Anterior cingulate cortex (tissue), 58 donors: Measurements from ENCODE around the gene RNF151.
"Not testable (repeated sequence)": the region's sequence is repeated elsewhere in the genome, so short reads cannot be mapped to it uniquely, and the experiment has no call there.

Experiments
- DNase-seq, 58 donors: peaks; one replicate each; lab custom pipeline; 2025; lab: John Stamatoyannopoulos, UW

The RNF151 gene

GRCh38 chr16:1938316-1938715 lies 28.3 kb upstream of the RNF151 start:
- DNase-seq, result no peak

GRCh38 chr16:1938910-1939309 lies 27.7 kb upstream of the RNF151 start:
- no peak for DNase-seq

GRCh38 chr16:1939833-1940232 lies 26.8 kb upstream of the RNF151 start:
- DNase-seq, result not testable (repeated sequence)

GRCh38 chr16:1940273-1941161 lies 26.1 kb upstream of the RNF151 start:
- no peak for DNase-seq

GRCh38 chr16:1941162-1942046 lies 25.3 kb upstream of the RNF151 start:
- DNase-seq, result no peak

- DNase-seq, result peak in 1 of 58 donors; percentile 9
Measured at GRCh38 chr16:1942047-1942809, 24.4 kb upstream of the RNF151 start.

GRCh38 chr16:1942810-1943726 lies 23.6 kb upstream of the RNF151 start, which contains the start of gene MSRB1:
TSS of gene MSRB1 (minus strand) at chr16:1943199. CDS start at chr16:1943156, 43 bp downstream.
- peak; percentile 60 to 100 (median 98) for DNase-seq

- no peak for DNase-seq
Measured at GRCh38 chr16:1944612-1945199, 21.9 kb upstream of the RNF151 start.

- no peak for DNase-seq
Measured at GRCh38 chr16:1945559-1946391, 20.9 kb upstream of the RNF151 start.

- no peak for DNase-seq
Measured at GRCh38 chr16:1946495-1947368, 19.9 kb upstream of the RNF151 start.

GRCh38 chr16:1947369-1947670 lies 19.3 kb upstream of the RNF151 start:
- DNase-seq, result no peak

GRCh38 chr16:1949507-1949906 lies 17.1 kb upstream of the RNF151 start:
- no peak for DNase-seq

- DNase-seq, result no peak
Measured at GRCh38 chr16:1950047-1950446, 16.6 kb upstream of the RNF151 start.

- DNase-seq, result no peak
Measured at GRCh38 chr16:1950559-1950958, 16.1 kb upstream of the RNF151 start.

GRCh38 chr16:1953734-1954133 lies 12.9 kb upstream of the RNF151 start:
- no peak for DNase-seq

- not testable (repeated sequence) for DNase-seq
Measured at GRCh38 chr16:1957434-1958142, 9.1 kb upstream of the RNF151 start.

GRCh38 chr16:1958143-1958491 lies 8.5 kb upstream of the RNF151 start:
- DNase-seq, result not testable (repeated sequence)
